OCI-M2 (cell line): Measurements from ENCODE around the gene ADAMTS16.

ENCODE experiments used
- DNase-seq: peaks from one replicate; lab custom pipeline; 2025; ENCODE audit not compliant: unreplicated experiment; lab: John Stamatoyannopoulos, UW

Gene ADAMTS16

GRCh38 chr5:5369051-5369605 lies 229.0 kb downstream of the ADAMTS16 start:
- DNase-seq, result no peak
